GM12874 (cell line): ENCODE measurements around the gene SSC4D.

Experiments
- CTCF ChIP-seq: IDR thresholded peaks from 2 replicates; pipeline ENCODE4 v1.5.1; 2011; ENCODE audit warnings: low read depth, mild to moderate bottlenecking, control low read depth, low read length, moderate library complexity; ENCODE audit not compliant: insufficient read depth

The SSC4D gene

GRCh38 chr7:76394957-76395356 is 14.5 kb downstream of the SSC4D start:
- no peak for TF ChIP-seq CTCF

- no peak for TF ChIP-seq CTCF
Observed at GRCh38 chr7:76393116-76394031, 16.1 kb downstream of the SSC4D start.

- TF ChIP-seq CTCF: no peak
Observed at GRCh38 chr7:76392531-76393115, 16.9 kb downstream of the SSC4D start.

- TF ChIP-seq CTCF: no peak
Observed at GRCh38 chr7:76390092-76390491, 19.4 kb downstream of the SSC4D start.

GRCh38 chr7:76386691-76387260 is 22.7 kb downstream of the SSC4D start:
- TF ChIP-seq CTCF: no peak

GRCh38 chr7:76383089-76383944 is 26.2 kb downstream of the SSC4D start:
- no peak for TF ChIP-seq CTCF

- TF ChIP-seq CTCF: no peak
Observed at GRCh38 chr7:76381814-76382213, 27.7 kb downstream of the SSC4D start.
